Psoas muscle (tissue), 8 donors: ENCODE results near the gene THPO. TPM values are rescaled to one million over a fixed set of nuclear protein-coding genes. Genes with fewer than 3 reads are reported as not detected.

Source experiments
- ATAC-seq, 4 donors: fragments of 200-7000 bp; cut with Tn5 transposase; one replicate each; pipeline ENCODE4 v1.9.1; 2020; ENCODE audit warnings: moderate library complexity in 3 of 4, mild to moderate bottlenecking in 2 of 4
- DNase-seq, 2 donors: peaks; one replicate each; pipeline ENCODE4 v3.0.0-alpha.2; 2020
- H3K27ac ChIP-seq: fragments of 200-600 bp; one replicate; pipeline ENCODE4 v1.8.0; 2022
- H3K27me3 ChIP-seq, 3 donors: fragments of 200-600 bp in 1 of 3; one replicate each; pipeline versions ENCODE4 v1.6.1 to v1.8.0; 2013 to 2022; ENCODE audit warnings: low read length in 2 of 3, mild to moderate bottlenecking in 2 of 3, moderate library complexity in 1 of 3; ENCODE audit not compliant: insufficient read depth in 3 of 3
- H3K36me3 ChIP-seq, 2 donors: fragments of 200-600 bp in 1 of 2; one replicate each; pipeline versions ENCODE4 v1.6.1 to v1.8.0; 2013 to 2022; ENCODE audit warnings: low read depth in 1 of 2, mild to moderate bottlenecking in 1 of 2, moderate library complexity in 1 of 2; ENCODE audit not compliant: insufficient read depth in 1 of 2
- H3K4me1 ChIP-seq: fragments of 200-600 bp; one replicate; pipeline ENCODE4 v1.8.0; 2022
- H3K4me3 ChIP-seq: fragments of 200-600 bp; one replicate; pipeline ENCODE4 v1.8.0; 2022; ENCODE audit warnings: mild to moderate bottlenecking
- H3K9me3 ChIP-seq: fragments of 200-600 bp; one replicate; pipeline ENCODE4 v1.8.0; 2022
- WGBS, 3 donors: extraction: QIAGEN DNeasy Blood & Tissue Kit; methylation state at CpG; one replicate each; pipeline versions ENCODE4 v1.1.6 to v1.1.7; 2013; 5-methylcytosine and 5-hydroxymethylcytosine counted together
- intact Hi-C, 2 donors: fragments of 100-400 bp; cut with DNase I; formaldehyde crosslinking; loops; one replicate each; pipeline versions ENCODE4 v1.11.0 to v1.14.2; 2022
- polyA plus RNA-seq, 3 donors: library from polyadenylated mRNA; stranded (reverse); fragments of 200-250 nt; gene quantifications; one replicate each; pipeline ENCODE4 v1.2.3, GENCODE V29; 2013
- total RNA-seq, 4 donors: library from RNA; stranded (reverse); fragmentation: NEBNext Ultra II Directional in 2 of 4; extraction: Animal tissue kit (Norgen Biotek cat#: 25700) in 2 of 4; gene quantifications; one replicate each; pipeline versions ENCODE4 v1.2.1 to v1.2.4, GENCODE V29; 2021 to 2023
- TF ChIP-seq, protein P1 (sequence below): fragments of 200-600 bp; IDR thresholded peaks from one replicate; pipeline ENCODE4 v1.8.0; 2022; ENCODE audit warnings: antibody characterized with exemption
- donor health status: healthy with polysubstance abuse.
- donor health status: DM: no; HTN: no; CAD: no; lungs with moderate emphysema.
- donor health status: Bipolar disorder and iron deficiency.
- donor health status: healthy.
- donor health status: DM: yes; HTN: yes; CAD: no.
- donor health status: DM: no; HTN: no; CAD: no.
- donor health status: DM: no; HTN: no; CAD: no.
- donor health status: DM: yes; HTN: yes; CAD: no.

The THPO gene
- total and polyA plus RNA-seq, 7 donors: 0.49 to 3.0 (median 0.92) TPM

DNA sequence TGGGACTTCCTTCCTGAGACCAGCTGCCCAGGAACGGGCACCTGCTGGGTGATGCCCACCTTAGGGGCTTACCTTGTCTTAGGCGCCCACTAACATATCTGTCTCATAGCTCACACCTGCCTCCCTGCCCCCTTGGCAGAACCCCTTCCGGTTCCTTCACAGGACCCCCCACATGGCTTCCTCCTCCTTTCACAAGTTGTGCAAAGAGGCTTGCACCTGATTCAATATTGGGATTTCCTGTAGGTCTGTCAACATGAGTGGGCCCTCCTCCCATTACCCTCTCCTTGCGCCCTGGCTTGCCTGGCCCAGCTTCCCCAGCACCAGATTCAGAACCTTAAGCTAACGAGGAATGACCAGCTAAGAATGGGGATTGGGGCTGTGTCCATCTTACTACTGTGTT is 633 bp downstream of the THPO start:
- Histone ChIP-seq H3K36me3 (no peaks in the 10 kb centered on the region), H3K4me3 (peak overlapping the region; percentile 57), H3K27me3 (peaks cover 0 to 32% (median 0%) of the 10 kb centered on the region in 3 donors), H3K9me3 (no peaks in the 10 kb centered on the region), H3K4me1 (peaks cover 10% of the 10 kb centered on the region), H3K27ac (peak overlapping the region; percentile 77)
- TF ChIP-seq, protein P1, sequence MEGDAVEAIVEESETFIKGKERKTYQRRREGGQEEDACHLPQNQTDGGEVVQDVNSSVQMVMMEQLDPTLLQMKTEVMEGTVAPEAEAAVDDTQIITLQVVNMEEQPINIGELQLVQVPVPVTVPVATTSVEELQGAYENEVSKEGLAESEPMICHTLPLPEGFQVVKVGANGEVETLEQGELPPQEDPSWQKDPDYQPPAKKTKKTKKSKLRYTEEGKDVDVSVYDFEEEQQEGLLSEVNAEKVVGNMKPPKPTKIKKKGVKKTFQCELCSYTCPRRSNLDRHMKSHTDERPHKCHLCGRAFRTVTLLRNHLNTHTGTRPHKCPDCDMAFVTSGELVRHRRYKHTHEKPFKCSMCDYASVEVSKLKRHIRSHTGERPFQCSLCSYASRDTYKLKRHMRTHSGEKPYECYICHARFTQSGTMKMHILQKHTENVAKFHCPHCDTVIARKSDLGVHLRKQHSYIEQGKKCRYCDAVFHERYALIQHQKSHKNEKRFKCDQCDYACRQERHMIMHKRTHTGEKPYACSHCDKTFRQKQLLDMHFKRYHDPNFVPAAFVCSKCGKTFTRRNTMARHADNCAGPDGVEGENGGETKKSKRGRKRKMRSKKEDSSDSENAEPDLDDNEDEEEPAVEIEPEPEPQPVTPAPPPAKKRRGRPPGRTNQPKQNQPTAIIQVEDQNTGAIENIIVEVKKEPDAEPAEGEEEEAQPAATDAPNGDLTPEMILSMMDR: no peak
- ATAC-seq (no peak), DNase-seq (no peak)
- intact Hi-C loops: loop anchor here in 1 of 2 donors (10.0 kb wide), 1 partner anchor 397 kb away; no protein-coding TSS in a partner anchor
- 80 to 89% (median 87%) methylated on average over 5 of the region's 5 CpGs for WGBS, 3 donors

GRCh38 chr3:184375747-184376461 is 2.1 kb downstream of the THPO start:
- 89 to 91% (median 90%) methylated on average over 12 of the region's 12 CpGs for WGBS, 3 donors
- Histone ChIP-seq H3K36me3 (no peaks in the 10 kb centered on the region), H3K4me1 (peaks cover 9% of the 10 kb centered on the region), H3K9me3 (no peaks in the 10 kb centered on the region), H3K4me3 (no peak overlapping the region), H3K27ac (no peak overlapping the region), H3K27me3 (peaks cover 0 to 21% (median 0%) of the 10 kb centered on the region in 3 donors)
- intact Hi-C loops: loop anchor here in 1 of 2 donors (10.0 kb wide), 1 partner anchor 399 kb away; no protein-coding TSS in a partner anchor
- TF ChIP-seq, protein P1: no peak
- ATAC-seq: no peak
- no peak for DNase-seq

DNA sequence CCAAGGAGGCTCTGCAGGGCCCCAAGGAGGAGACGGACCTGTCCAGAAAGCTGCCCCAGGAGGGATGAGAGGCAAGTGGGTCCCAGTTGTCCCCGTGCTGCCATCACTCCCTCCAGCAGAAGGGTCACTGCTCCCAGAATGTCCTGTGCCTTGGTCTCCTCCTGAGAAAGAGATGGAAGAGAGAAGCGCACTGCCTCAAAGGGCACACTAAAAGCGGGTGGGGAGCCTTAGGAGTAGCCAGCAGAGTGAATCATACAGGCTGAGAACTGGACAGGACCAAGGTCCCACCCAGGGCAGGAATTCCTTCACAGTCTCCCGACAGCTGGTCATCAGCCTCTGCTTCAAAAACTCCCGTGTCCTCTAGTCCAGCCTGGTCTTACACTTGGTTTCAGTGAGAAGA is 4.6 kb downstream of the THPO start:
- no peak overlapping the region for H3K27ac ChIP-seq
- peaks cover 0 to 10% (median 0%) of the 10 kb centered on the region in 3 donors for H3K27me3 ChIP-seq
- H3K4me1 ChIP-seq: peaks cover 19% of the 10 kb centered on the region
- ATAC-seq: no peak
- intact Hi-C loops: loop anchor here (2.0 to 10.0 kb wide), 3 partner anchors 91 to 401 kb away; no protein-coding TSS in a partner anchor
- H3K4me3 ChIP-seq: no peak overlapping the region
- DNase-seq: no peak
- TF ChIP-seq, protein P1: no peak
- 59 to 71% (median 60%) methylated on average over 6 of the region's 6 CpGs for WGBS, 3 donors
- peaks cover 0 to 5% of the 10 kb centered on the region in 2 donors for H3K36me3 ChIP-seq
- no peaks in the 10 kb centered on the region for H3K9me3 ChIP-seq

- ATAC-seq (no peak), DNase-seq (no peak)
- H3K36me3 ChIP-seq: peaks cover 0 to 10% of the 10 kb centered on the region in 2 donors
- H3K27me3 ChIP-seq: peaks cover 0 to 9% (median 0%) of the 10 kb centered on the region in 3 donors
- H3K9me3 ChIP-seq: no peaks in the 10 kb centered on the region
- H3K4me1 ChIP-seq: peaks cover 18% of the 10 kb centered on the region
- WGBS, 3 donors: 42 to 63% (median 51%) methylated on average over 5 of the region's 5 CpGs
- TF ChIP-seq, protein P1: no peak
- H3K4me3 ChIP-seq: no peak overlapping the region
- intact Hi-C loops: loop anchor here (2.0 to 10.0 kb wide), 3 partner anchors 92 to 402 kb away; no protein-coding TSS in a partner anchor
- no peak overlapping the region for H3K27ac ChIP-seq
These were observed 5.1 kb downstream of the THPO start for GRCh38 chr3:184372911-184373310.
